Measurements from ENCODE around the gene POP4. TPM values are rescaled to one million over a fixed set of nuclear protein-coding genes. Genes with fewer than 3 reads are reported as not detected.

POP4 gene
- total RNA-seq, 1 donor from 2014 or later: 61.5 TPM

DNA sequence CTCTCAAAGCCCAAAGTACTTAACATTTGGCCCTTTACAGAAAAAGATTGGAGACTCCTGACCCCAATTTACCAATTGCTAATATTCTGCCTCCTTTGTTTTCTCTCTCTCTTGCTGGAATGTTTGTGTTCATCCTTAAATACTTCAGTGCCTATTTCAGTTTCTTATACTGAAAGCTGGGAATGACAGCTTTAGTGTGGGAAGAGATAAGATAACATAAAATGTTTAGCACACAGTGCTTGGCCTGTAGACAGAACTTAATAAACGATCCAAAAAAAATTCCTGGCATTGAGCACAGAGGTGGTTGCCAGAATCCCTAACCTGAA lies 56.2 kb downstream of the POP4 start:
- no peak for DNase-seq (ENCODE audit: low spot score)

DNA sequence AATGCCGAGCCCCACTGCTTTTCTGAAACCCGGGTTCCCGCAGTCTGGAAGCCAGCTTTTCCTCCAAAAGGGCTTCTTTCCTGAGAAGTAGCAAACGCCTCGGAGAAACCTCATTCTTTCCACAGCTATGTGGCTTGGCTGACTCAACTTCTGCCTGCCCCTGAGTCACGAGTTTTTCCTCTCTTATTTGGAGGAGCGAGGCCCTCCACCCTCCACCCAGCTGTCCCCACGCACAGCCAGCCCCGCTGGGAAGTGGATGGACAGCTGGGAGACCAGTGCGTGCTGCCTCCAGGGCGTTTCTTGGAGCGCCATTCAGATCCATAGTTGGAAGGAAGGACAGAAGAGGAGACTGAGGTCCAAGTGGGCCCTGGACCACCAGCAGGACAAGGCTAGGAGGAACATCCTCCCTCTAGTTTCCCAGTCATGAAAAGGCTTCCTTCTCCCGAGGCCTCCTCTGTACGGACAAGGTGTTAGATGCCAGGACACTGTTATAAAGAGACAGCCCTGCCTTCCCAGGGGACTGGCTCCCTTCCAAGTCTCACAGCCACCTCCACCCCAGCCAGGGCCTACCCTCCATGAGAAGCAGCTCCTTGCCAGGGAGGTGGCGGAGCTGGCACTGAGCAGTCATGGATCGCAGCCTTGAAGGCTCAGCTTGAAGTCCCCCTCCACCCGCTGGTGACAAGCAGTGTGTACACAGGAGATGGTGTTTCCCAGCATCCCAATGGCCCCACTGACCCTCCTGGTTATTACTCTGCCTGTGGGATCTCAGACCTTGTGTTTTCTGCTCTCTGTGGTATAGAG lies 56.7 kb downstream of the POP4 start:
- peak; percentile 75 for DNase-seq (ENCODE audit: low spot score)

DNA sequence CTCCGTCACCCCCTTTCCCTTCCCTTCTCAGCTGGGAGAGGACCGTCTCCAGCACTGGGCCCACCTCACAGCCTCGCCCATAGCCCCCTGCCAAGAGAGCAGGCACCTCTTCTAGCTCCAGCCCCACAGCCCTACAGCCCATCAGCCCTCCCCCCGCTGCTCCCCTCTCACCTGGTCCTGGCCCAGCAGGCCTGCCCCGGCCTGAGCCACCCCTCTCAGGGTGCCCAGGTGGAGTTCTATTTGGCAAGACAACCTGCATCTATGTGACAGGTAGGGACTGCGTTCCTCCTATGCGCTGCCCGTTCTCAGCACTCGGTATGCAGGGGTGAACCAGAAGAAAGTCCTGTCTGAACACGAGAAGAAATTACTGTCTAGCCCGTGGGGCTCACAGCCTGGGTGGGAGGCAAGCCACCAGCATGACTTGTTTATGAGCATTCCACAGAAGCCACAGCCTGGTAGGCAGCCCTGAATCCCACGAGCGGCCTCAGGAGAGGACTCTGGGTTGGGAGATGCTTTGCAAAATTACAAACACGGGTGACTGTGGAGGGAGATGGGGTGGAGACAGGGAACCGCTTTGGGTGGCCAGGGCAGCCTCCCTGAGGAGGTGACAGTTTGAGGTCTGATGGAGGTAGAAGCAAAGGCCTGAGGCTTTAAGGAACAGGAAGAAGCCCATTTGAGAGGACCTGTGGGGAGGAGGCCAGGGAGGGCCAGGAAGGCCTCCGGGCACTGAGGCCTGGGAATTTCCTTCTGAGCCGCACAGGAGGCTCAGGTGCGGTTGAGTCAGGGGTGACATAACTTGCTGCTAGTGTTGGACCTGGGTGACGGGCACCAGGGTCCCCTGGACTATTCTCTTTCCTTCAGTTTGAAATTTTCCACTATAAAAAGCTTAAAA lies 58.0 kb downstream of the POP4 start:
- DNase-seq (ENCODE audit: low spot score): no peak

DNA sequence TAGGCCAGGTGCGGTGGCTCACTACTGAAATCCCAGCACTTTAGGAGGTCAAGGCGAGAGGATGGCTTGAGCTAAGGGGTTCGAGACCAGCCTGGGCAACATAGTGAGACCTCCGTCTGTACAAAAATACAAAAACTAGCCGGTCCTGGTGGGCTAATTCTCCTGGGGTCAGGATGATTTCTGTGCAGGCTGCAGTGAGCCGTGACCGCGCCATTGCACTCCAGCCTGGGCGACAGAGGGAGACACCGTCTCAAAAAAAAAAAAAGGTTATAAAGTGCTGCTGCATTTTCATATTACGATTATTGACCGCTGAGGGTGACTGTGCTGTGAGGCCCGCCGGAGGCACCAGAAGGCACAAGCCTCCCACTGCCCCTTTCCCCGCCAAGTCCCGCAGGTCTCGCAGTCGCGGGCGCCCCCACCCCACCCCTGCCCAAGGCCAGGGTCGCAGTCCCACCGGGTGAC lies 58.7 kb downstream of the POP4 start:
- no peak for DNase-seq (ENCODE audit: low spot score)

DNA sequence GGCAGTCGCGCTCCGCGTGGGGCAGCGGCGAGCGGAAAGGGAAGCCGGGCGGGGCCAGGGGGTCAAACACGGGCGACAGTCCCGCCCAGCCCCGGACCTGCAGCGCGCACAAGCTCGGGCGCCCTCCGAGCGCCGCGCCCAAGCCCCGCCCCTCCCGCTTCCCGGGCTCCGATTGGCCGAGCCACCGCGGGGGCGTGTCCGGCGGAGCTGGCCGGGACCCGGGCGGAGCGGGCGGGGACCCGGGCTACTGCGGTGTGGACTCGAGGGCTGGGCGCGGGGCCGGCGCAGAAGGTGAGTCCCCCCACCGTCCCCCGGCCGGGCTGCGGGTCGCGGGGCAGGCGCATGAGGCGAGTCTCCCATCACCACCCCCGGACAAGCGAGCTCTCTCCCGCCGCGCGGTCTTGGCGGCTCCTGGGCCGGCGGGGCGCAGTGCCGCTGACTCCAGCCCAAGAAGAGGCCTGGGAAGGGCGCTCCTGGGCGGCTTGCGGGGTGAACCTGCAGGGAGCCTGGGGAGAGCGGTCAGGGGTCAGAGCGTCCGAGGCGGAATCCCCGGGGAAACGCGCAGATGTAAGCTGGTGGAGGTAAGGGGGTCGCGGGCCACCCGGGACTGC lies 59.2 kb downstream of the POP4 start, which contains the start of gene PLEKHF1:
PLEKHF1 (plus strand) TSS at position 247 of the 611 bp plus-strand sequence. CDS start 8,379 bp downstream, outside the sequence.
- DNase-seq (ENCODE audit: low spot score): peak; percentile 93

DNA sequence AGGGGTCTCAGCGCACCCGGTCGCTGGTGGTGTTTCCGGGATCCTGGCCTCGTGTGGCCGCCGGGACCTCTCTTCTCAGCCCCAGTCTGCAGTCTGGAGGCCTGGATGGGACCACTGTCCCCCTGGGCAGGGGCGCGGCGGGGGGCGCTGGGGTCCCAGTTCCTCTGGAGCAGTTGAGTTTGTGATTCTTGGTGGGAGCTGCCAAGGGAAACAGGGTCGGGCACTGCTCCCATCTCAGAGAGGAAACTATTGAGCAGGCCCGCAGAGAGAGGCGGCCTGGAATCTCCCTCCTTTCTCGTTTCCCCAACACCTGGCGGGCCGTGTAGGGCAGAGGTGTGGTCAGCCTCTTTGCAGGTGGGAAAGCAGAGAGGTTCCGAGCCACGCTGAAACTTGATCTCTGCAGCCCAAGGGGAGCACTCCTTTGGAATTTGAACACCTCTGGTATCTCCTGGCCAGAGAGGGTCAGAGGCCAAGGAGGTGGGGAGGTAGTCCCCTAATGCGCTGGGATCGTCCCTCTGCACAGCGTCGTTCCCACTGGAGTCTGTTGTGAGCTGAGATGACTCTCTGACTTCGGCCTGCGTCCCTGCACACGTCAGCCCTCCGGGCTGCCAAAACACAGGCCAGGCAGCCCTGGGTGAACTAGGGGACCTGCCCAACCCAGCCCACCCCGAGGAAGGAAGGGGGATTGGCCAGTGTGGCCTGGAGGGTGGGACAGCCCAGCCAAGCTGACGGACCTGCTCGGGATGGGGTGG lies 59.9 kb downstream of the POP4 start:
- no peak for DNase-seq (ENCODE audit: low spot score)

Other genes with a start within 250 kb of the POP4 start
- gene VSTM2B, start 80.3 kb upstream of the POP4 start, total RNA-seq: not detected
- gene PLEKHF1, start 59.2 kb downstream of the POP4 start, total RNA-seq: 27.1 TPM
- gene C19orf12, start 109.0 kb downstream of the POP4 start, total RNA-seq: 25.4 TPM
- gene CCNE1, start 205.7 kb downstream of the POP4 start, total RNA-seq: 3.6 TPM

Measured in ureter (tissue), 1 donor.